Measurements from ENCODE around the gene FBXW2. TPM values are rescaled to one million over a fixed set of nuclear protein-coding genes. Genes with fewer than 3 reads are reported as not detected.
"Not testable (repeated sequence)": the region's sequence is repeated elsewhere in the genome, so short reads cannot be mapped to it uniquely, and the experiment has no call there.

The FBXW2 gene
- total and polyA plus RNA-seq, 4 donors, result 23.4 to 74.0 (median 50.9) TPM

DNA sequence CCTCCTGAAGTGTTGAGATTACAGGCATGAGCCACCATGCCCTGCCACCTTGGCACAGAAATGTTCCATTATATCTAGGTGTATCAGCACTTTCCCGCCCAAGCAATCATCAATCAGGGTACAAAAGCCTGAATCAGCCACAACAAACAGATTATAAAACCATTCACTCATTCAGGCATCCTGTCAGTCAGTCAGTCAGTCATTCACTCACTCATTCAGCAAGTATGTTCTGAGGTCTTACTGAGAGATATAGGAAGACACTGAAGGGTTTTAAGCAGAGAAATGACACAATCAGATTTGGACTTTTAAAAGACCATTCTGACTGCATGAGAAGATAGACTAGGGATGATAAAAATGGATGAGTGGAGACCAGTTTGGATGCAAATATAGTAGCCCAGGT, 36.4 kb upstream of the FBXW2 start:
- 90 to 97% methylated on average over 1 of the region's 1 CpG for WGBS, 2 donors
- Histone ChIP-seq H3K27ac (ENCODE audit: low read depth in 1 of 2, low read length in 2 of 2) (no peak overlapping the region), H3K4me1 (ENCODE audit: control insufficient read depth in 1 of 2, insufficient read depth in 2 of 2, low read length in 2 of 2) (no peaks in the 10 kb centered on the region), H3K36me3 (ENCODE audit: control insufficient read depth in 1 of 2, insufficient read depth in 2 of 2, low read length in 1 of 2) (peaks cover 0 to 13% of the 10 kb centered on the region in 2 donors), H3K27me3 (ENCODE audit: control insufficient read depth in 1 of 2, insufficient read depth in 2 of 2, low read length in 1 of 2) (no peaks in the 10 kb centered on the region), H3K4me3 (ENCODE audit: low read length in 2 of 2) (no peak overlapping the region), H3K9me3 (ENCODE audit: control insufficient read depth, low read length) (no peaks in the 10 kb centered on the region)
- DNase-seq, result no peak
- intact Hi-C loops (cut with DNase I), result no loop called here
- ATAC-seq (ENCODE audit: low FRiP score), result no peak

DNA sequence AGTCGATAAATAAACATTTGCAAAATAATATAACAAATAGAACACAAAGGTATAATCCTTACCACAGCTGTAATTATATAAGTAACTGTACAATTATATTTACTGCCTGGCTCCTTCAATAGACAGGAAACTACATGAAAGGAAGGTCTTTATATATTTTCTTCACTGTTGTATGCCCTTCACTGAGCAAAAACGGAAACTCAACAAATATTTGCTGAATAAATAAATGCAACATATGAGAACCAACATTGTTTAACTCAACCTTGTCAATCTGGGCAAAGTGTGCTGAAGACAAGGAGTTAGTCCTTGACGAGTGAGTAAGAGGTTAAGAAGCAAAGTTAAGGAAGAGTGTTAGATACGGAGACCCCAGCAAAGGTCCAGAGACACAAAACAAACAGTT, 26.9 kb upstream of the FBXW2 start:
- Histone ChIP-seq H3K36me3 (ENCODE audit: control insufficient read depth in 1 of 2, insufficient read depth in 2 of 2, low read length in 1 of 2) (peaks cover 11 to 14% of the 10 kb centered on the region in 2 donors), H3K9me3 (ENCODE audit: control insufficient read depth, low read length) (no peaks in the 10 kb centered on the region), H3K27me3 (ENCODE audit: control insufficient read depth in 1 of 2, insufficient read depth in 2 of 2, low read length in 1 of 2) (no peaks in the 10 kb centered on the region), H3K4me3 (ENCODE audit: low read length in 2 of 2) (no peak overlapping the region), H3K27ac (ENCODE audit: low read depth in 1 of 2, low read length in 2 of 2) (no peak overlapping the region), H3K4me1 (ENCODE audit: control insufficient read depth in 1 of 2, insufficient read depth in 2 of 2, low read length in 2 of 2) (no peaks in the 10 kb centered on the region)
- ATAC-seq (ENCODE audit: low FRiP score) (no peak), DNase-seq (no peak)
- WGBS, 2 donors, result 86 to 88% methylated on average over 4 of the region's 4 CpGs
- intact Hi-C loops (cut with DNase I), result no loop called here

DNA sequence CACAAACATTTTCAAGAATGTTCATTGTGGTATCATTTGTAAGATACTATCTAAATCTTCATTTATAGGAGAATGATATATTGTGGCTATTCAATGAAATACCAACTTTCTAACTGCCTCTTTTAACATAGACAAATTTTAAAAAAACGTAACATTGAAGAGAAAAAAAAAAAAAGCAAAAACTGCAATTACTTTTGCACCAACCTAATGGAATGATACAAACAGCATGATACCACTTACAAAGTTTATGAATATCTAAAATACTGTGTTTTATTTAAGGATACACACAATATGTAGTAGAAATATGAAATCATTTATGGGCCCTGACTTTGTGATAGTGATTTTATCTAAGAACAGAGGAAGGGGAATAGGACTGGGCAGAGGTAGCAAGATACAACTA, 25.4 kb upstream of the FBXW2 start:
- H3K27ac ChIP-seq (ENCODE audit: low read depth in 1 of 2, low read length in 2 of 2), result no peak overlapping the region
- no peaks in the 10 kb centered on the region for H3K4me1 ChIP-seq (ENCODE audit: control insufficient read depth in 1 of 2, insufficient read depth in 2 of 2, low read length in 2 of 2)
- H3K27me3 ChIP-seq (ENCODE audit: control insufficient read depth in 1 of 2, insufficient read depth in 2 of 2, low read length in 1 of 2), result no peaks in the 10 kb centered on the region
- no peaks in the 10 kb centered on the region for H3K9me3 ChIP-seq (ENCODE audit: control insufficient read depth, low read length)
- intact Hi-C loops (cut with DNase I), result no loop called here
- no peak for ATAC-seq (ENCODE audit: low FRiP score)
- DNase-seq, result no peak
- peaks cover 11 to 14% of the 10 kb centered on the region in 2 donors for H3K36me3 ChIP-seq (ENCODE audit: control insufficient read depth in 1 of 2, insufficient read depth in 2 of 2, low read length in 1 of 2)
- H3K4me3 ChIP-seq (ENCODE audit: low read length in 2 of 2), result no peak overlapping the region
- 53 to 59% methylated on average over 1 of the region's 1 CpG for WGBS, 2 donors

DNA sequence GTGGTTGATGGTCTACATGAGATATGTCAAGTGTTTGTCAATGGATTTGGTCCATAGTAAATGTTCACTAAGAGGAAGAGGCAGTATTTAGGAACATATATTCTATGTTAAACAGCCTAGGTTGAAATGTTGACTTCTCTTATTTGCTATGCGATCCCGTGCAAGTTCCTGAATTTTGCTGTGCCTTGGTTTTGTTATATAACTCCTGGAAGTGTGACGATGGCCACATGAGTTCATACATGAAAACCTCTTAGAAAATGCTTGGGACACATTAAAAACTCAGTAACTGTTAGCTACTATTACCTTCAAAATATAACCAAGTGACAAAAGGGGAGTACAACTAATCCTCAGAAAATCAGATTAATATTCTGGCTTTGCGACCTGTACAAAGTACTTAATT, 21.9 kb upstream of the FBXW2 start:
- no peak overlapping the region for H3K27ac ChIP-seq (ENCODE audit: low read depth in 1 of 2, low read length in 2 of 2)
- H3K4me1 ChIP-seq (ENCODE audit: control insufficient read depth in 1 of 2, insufficient read depth in 2 of 2, low read length in 2 of 2), result no peaks in the 10 kb centered on the region
- no peak for ATAC-seq (ENCODE audit: low FRiP score)
- no peak overlapping the region for H3K4me3 ChIP-seq (ENCODE audit: low read length in 2 of 2)
- DNase-seq, result no peak
- peaks cover 4 to 9% of the 10 kb centered on the region in 2 donors for H3K36me3 ChIP-seq (ENCODE audit: control insufficient read depth in 1 of 2, insufficient read depth in 2 of 2, low read length in 1 of 2)
- 96 to 98% methylated on average over 4 of the region's 4 CpGs for WGBS, 2 donors
- intact Hi-C loops (cut with DNase I), result no loop called here
- H3K9me3 ChIP-seq (ENCODE audit: control insufficient read depth, low read length), result no peaks in the 10 kb centered on the region
- H3K27me3 ChIP-seq (ENCODE audit: control insufficient read depth in 1 of 2, insufficient read depth in 2 of 2, low read length in 1 of 2), result no peaks in the 10 kb centered on the region

DNA sequence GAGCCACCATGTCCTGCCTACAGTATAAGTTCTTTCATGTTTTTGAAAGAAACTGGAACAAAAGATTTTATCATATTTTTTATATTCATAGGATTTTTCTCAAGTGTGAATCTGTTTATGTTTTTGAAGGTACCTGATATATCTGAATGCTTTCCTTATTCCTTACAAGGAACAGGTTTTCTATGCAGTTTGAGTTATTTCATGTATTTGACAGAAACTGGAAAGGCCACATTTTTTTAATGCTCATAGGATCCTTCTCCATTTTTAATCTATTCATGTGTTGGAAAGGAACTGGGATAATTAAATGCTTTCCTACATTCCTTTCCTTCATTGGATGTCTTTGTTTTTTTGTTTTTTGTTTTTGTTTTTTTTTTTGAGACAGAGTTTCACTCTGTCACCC, 15.7 kb upstream of the FBXW2 start:
- Histone ChIP-seq H3K27ac (ENCODE audit: low read depth in 1 of 2, low read length in 2 of 2) (no peak overlapping the region), H3K4me3 (ENCODE audit: low read length in 2 of 2) (no peak overlapping the region), H3K36me3 (ENCODE audit: control insufficient read depth in 1 of 2, insufficient read depth in 2 of 2, low read length in 1 of 2) (no peaks in the 10 kb centered on the region), H3K27me3 (ENCODE audit: control insufficient read depth in 1 of 2, insufficient read depth in 2 of 2, low read length in 1 of 2) (no peaks in the 10 kb centered on the region), H3K9me3 (ENCODE audit: control insufficient read depth, low read length) (peaks cover 2% of the 10 kb centered on the region), H3K4me1 (ENCODE audit: control insufficient read depth in 1 of 2, insufficient read depth in 2 of 2, low read length in 2 of 2) (no peaks in the 10 kb centered on the region)
- no peak for DNase-seq
- no peak for ATAC-seq (ENCODE audit: low FRiP score)
- intact Hi-C loops (cut with DNase I), result no loop called here

DNA sequence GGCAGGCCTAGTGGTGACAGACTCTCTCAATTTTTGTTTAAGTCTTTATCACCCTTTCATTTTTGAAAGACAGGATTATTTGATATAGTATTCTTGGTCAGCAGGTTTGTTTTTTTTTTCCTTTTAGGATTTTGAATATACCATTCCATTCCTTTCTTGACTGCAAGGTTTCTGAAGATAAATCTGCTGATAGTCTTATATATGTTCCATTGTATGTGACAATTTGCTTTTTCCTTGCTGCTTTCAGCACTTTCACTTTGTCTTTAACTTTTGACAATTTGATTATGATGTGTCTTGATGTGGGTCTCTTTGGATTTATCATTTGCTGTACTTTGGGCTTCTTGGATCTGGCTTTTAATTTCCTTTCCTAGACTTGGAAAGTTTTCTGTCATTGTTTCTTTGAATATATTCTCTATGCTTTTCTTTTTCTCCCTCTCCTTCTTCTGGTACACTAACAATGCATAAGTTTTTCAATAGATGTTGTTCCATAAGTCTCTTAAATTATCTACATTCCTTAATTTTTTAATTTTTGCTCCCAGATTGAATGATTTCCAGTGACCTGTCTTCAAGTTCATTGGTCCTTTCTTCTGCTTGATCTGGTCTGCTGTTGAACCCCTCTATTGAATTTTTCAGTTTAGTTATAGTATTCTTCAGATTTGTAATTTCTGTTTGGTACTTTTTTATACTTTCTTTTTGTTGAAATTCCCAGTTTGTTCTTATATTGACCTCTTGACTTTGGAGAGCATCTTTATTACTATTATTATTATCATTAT, 14.6 kb upstream of the FBXW2 start:
- no peaks in the 10 kb centered on the region for H3K36me3 ChIP-seq (ENCODE audit: control insufficient read depth in 1 of 2, insufficient read depth in 2 of 2, low read length in 1 of 2)
- no peaks in the 10 kb centered on the region for H3K27me3 ChIP-seq (ENCODE audit: control insufficient read depth in 1 of 2, insufficient read depth in 2 of 2, low read length in 1 of 2)
- ATAC-seq (ENCODE audit: low FRiP score), result no peak
- no peak overlapping the region for H3K27ac ChIP-seq (ENCODE audit: low read depth in 1 of 2, low read length in 2 of 2)
- H3K9me3 ChIP-seq (ENCODE audit: control insufficient read depth, low read length), result peaks cover 2% of the 10 kb centered on the region
- DNase-seq, result no peak
- no peaks in the 10 kb centered on the region for H3K4me1 ChIP-seq (ENCODE audit: control insufficient read depth in 1 of 2, insufficient read depth in 2 of 2, low read length in 2 of 2)
- H3K4me3 ChIP-seq (ENCODE audit: low read length in 2 of 2), result no peak overlapping the region
- intact Hi-C loops (cut with DNase I), result no loop called here

DNA sequence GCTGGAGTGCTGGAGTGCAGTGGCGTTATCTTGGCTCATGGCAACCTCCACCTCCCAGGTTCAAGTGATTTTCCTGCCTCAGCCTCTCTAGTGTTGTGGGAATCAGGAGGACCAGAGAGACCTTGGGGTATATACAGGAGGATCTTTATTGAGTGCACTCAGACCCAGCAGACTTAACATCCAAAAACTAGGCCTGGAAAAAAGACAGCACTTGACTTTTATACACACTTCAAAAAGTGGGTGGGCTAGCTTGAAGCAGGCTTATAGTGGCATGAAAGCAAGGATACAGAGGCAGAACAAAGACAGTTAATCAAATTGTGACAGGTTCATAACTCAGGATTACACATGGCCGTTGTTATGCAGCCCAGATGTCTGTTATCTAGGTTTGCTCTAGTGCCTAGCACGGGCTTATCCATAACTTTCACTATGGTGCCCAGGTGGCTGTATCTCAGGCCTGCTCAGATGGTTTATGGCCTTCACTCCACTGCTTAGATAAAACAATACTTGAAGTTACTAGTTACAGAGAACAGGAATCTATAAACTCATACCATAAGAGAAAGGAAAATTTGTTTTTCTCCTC, 11.7 kb upstream of the FBXW2 start:
- H3K36me3 ChIP-seq (ENCODE audit: control insufficient read depth in 1 of 2, insufficient read depth in 2 of 2, low read length in 1 of 2); H3K4me1 ChIP-seq (ENCODE audit: control insufficient read depth in 1 of 2, insufficient read depth in 2 of 2, low read length in 2 of 2); H3K27me3 ChIP-seq (ENCODE audit: control insufficient read depth in 1 of 2, insufficient read depth in 2 of 2, low read length in 1 of 2); DNase-seq; H3K4me3 ChIP-seq (ENCODE audit: low read length in 2 of 2); intact Hi-C loops (cut with DNase I); H3K9me3 ChIP-seq (ENCODE audit: control insufficient read depth, low read length); ATAC-seq (ENCODE audit: low FRiP score); H3K27ac ChIP-seq (ENCODE audit: low read depth in 1 of 2, low read length in 2 of 2): not testable (repeated sequence)
- WGBS, 2 donors, result 83 to 87% methylated on average over 3 of the region's 3 CpGs

DNA sequence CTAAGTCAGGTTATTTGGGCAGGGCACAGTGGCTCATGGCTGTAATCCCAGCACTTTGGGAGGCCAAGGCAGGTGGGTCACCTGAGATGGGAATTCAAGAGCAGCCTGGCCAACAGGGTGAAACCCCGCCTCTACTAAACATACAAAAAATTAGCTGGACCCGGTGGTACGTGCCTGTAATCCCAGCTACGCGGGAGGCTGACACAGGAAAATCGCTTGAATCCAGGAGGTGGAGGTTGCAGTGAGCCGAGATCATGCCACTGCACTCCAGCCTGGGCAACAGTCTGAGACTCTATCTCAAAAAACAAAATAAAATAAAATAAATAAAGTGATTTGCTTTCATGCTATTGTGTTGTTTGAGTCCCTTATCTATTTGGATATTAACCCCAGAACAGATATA, 8.2 kb upstream of the FBXW2 start:
- intact Hi-C loops (cut with DNase I), result no loop called here
- no peak for DNase-seq
- no peak for ATAC-seq (ENCODE audit: low FRiP score)
- Histone ChIP-seq H3K27me3 (ENCODE audit: control insufficient read depth in 1 of 2, insufficient read depth in 2 of 2, low read length in 1 of 2) (no peaks in the 10 kb centered on the region), H3K9me3 (ENCODE audit: control insufficient read depth, low read length) (no peaks in the 10 kb centered on the region), H3K27ac (ENCODE audit: low read depth in 1 of 2, low read length in 2 of 2) (no peak overlapping the region), H3K4me3 (ENCODE audit: low read length in 2 of 2) (no peak overlapping the region), H3K4me1 (ENCODE audit: control insufficient read depth in 1 of 2, insufficient read depth in 2 of 2, low read length in 2 of 2) (no peaks in the 10 kb centered on the region), H3K36me3 (ENCODE audit: control insufficient read depth in 1 of 2, insufficient read depth in 2 of 2, low read length in 1 of 2) (no peaks in the 10 kb centered on the region)
- 85 to 90% methylated on average over 7 of the region's 7 CpGs for WGBS, 2 donors

DNA sequence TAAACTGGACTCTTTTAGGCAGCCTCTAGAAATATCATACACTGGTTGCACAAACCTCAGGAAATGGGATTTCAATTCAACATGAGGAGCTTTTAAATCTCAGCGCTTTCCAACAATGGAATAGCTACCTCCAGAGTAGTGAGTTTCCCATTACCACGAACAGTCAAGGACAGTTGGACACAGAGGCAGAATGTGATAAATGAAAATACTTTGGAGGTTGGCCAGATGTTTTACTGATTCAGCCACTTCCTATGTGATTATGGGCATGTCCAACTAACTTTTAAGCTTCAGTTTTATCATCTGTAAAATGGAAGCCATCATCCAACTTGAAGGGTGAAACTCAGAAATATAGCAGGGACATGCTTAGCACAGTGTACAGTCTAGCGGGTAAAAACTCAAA, 2.1 kb downstream of the FBXW2 start:
- WGBS, 2 donors, result 75 to 78% methylated on average over 3 of the region's 3 CpGs
- H3K9me3 ChIP-seq (ENCODE audit: control insufficient read depth, low read length), result no peaks in the 10 kb centered on the region
- ATAC-seq (ENCODE audit: low FRiP score), result no peak
- intact Hi-C loops (cut with DNase I), result no loop called here
- peaks cover 1 to 5% of the 10 kb centered on the region in 2 donors for H3K36me3 ChIP-seq (ENCODE audit: control insufficient read depth in 1 of 2, insufficient read depth in 2 of 2, low read length in 1 of 2)
- no peak overlapping the region for H3K4me3 ChIP-seq (ENCODE audit: low read length in 2 of 2)
- H3K27ac ChIP-seq (ENCODE audit: low read depth in 1 of 2, low read length in 2 of 2), result no peak overlapping the region
- H3K4me1 ChIP-seq (ENCODE audit: control insufficient read depth in 1 of 2, insufficient read depth in 2 of 2, low read length in 2 of 2), result peaks cover 2 to 7% of the 10 kb centered on the region in 2 donors
- H3K27me3 ChIP-seq (ENCODE audit: control insufficient read depth in 1 of 2, insufficient read depth in 2 of 2, low read length in 1 of 2), result no peaks in the 10 kb centered on the region
- no peak for DNase-seq

All from aorta (tissue), 5 donors.